ENCODE results near the gene IQCE.

Gene IQCE

DNA sequence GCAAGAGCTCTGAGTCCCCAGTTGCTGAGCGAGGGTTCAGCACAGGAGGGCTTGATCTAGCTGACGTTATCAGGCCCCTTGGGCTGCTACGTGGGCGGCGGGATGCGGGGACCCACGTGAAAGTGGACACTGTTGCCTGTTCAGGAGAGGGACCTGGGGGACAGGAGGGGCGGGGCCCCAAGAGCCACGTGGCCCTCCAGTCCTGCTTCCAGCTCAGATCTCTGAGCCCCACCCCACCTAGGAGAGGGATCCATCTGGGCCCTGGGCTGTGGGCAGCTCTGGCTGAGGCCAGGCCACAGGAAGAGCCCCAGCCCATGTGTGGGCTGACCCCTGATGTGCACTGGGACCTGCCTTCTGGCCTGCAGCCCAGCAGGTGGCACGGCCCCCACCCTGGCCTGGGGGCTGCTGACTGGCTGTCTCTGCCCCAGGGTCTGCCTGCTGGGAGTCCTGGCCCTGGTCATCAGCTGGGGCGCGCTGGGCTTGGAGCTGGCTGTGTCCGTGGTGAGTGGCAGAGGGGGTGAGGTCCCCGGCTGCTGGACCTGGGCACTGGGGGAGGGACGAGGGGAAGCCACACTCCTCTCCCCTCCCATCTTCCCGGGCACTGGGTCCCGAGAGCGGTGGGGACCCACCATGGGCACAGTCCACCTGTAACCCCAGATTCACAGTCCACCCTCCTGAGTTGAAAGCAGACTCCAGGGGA, 90.5 kb downstream of the IQCE start:
- DNase-seq = no peak

DNA sequence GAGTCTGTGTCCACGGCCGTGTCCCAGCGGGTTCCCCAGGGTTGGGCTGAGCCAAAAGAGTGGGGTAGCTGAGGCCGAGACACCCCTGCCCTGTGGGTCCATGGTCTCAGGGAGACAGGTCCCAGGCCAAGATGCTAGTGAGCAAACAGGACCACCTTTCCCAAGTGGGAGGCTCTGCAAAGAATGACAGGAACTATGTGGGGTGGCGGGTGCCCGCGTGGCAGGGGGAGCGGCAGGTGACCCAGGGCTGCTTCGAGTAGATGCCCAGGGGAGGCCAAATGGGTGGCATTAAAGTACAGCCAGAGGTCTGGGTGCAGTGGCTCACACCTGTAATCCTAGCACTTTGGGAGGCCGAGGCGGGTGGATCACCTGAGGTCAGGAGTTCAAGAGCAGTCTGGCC, 91.2 kb downstream of the IQCE start:
- DNase-seq = no peak

DNA sequence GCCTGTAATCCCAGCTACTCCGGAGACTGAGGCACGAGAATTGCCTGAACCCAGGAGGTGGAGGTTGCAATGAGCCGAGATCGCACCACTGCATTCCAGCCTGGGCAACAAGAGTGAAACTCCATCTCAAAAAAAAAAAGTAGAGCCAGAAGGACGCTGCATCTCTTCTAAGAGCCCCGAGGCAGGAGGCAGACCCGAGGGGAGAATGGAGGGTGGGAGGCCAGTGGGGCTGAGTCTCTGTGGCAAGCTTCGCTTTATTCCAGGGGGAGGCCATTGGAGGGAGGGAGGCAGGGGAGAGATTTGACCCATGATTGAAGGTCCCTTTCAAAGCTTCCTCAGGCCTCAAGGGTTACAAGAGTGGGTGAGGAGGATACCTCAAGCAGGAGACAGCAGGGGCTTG, 91.7 kb downstream of the IQCE start:
- no peak for DNase-seq

DNA sequence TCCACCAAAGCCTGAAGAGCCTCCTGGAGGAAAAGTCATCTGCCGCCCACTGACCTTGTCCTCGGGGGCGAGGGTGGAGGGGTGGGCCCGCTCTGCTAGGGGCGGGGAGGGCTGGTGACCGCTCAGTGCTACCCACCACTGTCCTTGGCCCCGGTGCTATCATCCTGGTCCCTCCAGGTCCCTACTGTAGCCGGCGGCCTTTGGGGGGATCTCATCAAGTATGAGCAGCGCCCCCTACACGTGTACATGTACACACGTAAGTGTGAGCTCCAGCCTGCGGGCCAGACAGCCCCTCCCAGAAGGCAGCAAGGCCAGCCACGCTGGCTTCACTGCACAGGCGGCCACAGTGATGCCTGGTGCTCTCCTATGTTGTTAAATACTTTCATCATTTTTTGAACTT, 92.6 kb downstream of the IQCE start:
- DNase-seq = no peak

DNA sequence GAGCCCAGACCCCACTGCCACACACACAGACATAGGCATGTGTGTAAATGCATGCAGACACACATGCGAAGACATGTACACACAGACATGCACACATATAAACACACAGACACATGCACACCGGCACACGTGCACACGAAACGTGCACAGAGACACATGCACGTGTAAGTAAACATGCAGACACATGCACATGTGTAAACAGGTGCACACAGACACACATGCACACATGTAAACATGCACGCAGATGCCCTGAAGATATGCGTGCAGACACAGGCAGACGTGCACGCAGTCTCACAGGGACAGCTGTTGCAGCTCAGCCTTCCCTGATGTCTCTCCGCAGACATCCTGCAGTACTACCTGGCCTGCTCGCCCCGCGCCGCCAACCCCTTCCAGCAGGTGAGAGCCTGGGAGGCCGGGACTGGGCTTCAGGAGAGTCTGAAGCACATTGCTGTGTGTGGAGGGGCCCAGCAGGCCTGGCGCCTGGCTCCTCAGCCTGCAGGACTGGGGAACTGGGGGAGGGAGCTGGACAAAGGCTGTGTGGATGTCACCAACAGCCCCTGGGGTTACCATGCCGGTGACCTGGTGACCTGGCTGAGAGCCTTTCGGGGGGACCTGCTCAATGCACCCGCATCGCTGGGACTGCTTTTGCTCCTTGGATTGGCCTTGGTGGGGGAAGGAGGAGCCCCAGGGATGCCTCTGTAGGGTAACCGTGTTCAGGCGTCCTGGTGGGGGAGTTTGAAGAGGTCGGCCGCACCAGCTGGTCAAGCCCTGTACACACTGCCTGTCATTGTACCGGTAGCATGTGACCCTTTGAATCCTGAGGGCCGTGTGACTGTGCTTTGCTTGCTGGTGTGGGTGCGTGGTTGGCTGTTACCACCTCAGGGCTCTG, 93.3 kb downstream of the IQCE start:
- DNase-seq = no peak

DNA sequence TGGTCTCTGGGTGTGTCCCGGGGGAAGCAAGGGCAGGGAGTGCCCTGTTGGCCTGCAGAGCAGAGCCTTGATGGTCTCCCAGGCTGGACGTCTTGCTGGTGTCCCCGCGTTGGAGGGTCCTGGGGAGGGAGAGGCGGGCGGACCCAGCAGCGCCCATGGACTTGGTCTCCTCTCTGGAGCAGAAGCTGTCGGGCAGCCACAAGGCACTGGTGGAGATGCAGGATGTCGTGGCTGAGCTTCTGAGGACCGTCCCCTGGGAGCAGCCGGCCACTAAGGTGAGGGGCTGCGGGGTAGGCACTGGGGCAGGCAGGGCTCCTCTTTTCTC, 93.9 kb downstream of the IQCE start:
- DNase-seq = no peak

DNA sequence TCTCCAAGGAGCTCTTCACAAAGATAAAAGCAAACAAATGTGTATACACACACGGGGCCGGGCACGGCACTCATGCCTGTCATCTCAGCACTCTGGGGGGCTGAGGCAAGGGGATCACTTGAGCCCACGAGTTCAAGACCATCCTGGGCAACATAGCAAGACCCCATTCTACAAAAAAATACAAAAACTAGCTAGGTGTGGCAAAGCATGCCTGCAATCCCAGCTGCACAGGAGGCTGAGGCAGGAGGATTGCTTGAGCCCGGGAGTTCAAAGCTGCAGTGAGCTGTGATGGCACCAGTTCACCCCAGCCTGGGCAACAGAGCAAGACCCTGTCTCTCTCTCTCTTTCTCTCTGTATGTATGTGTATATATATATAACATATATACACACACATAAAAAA, 95.3 kb downstream of the IQCE start:
- peak in 2 of 3 experiments; percentile 30 to 38 for DNase-seq

DNA sequence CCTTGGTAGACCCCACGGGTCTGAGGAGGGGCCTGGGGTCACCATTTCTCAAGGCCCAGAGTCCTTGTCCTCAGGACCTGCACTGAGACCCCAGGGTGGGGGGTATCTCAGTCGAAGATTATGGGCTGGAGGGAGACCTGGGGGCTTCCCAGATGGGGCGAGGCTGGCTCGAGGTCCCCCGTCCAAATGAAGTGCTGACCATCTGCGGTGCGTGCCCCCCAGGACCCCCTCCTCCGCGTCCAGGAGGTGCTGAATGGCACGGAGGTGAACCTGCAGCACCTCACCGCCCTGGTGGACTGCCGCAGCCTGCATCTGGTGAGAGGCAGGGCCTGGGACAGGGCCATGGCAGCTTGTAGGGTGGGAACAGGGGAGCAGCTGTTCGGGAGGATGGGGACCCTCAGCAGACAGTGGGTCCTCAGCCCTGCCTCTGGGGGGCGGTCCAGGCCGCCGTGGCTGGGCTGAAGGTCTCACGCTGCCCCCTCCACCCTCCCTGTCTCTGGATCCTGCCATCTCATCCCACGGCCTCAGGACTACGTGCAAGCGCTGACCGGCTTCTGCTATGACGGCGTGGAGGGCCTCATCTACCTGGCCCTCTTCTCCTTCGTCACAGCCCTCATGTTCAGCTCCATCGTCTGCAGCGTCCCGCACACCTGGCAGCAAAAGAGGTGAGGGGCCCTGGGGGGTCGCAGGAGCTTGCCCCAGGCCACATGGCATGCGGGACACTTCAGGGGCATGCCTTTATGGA, 97.3 kb downstream of the IQCE start:
- DNase-seq = no peak

DNA sequence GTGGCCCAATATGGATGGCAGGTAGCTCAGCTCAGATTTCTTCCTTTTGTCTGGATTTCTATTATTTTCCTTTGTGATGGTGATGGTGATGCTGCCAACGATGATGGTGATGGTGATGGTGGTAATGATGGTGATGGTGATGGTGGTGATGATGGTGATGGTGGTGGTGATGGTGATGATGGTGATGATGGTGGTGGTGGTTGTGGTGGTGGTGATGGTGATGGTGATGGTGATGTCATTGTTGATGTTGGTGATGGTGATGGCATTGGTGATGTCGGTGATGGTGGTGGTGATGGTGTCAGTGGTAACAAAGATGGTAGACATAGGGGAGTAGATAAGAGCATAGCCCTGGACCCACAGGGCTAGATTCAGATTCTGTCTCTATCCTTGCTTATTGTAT, 98.4 kb downstream of the IQCE start:
- no peak for DNase-seq

DNA sequence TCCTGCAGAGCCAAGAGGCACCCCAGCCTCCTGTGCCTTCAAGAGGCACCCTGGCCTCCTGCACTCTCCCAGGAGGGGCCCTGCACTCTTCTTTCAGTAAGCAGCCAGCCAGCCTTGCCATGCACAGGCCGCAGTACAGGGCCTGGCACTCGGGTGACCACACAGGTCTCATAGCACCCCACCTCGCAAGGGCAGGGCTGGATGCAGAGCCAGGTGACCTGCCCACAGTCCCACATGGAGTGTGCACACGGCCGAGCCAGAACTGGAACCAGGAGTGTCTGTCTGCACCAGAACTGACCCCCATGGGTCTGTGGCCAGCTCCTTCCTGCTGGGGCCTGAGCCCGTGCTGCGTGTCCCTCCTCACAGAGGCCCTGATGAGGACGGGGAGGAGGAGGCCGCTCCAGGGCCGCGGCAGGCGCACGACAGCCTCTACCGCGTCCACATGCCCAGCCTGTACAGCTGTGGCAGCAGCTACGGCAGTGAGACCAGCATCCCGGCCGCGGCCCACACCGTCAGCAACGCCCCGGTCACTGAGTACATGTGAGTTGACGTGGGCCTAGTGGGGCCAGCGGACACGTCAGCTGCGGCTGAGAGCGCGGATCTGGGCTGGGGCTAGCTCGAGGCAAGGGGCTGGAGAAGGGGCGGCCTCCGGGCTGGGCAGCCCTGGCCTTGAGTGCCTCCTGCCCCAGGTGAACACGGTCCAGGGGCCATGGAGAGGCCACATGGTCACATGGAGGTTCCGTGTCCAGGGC, 99.3 kb downstream of the IQCE start:
- DNase-seq = no peak

DNA sequence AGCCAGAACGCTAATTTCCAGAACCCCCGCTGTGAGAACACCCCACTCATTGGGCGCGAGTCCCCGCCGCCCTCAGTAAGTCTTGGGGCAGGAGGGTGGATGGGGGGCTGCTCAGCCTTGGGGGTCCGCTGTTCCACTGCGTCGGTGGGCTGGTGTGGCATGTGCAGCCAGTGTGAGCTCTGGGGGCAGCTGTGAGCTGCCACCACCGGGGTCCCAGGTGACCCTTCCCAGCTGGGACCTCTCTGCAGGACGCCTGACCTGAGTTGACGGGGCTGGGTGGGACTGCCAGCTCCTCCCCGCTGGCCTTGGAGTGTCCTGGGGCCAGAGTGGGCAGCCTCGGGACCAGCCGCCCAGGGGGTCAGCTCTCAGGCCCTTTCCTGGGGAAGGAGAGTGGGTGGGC, 100.2 kb downstream of the IQCE start:
- DNase-seq = no peak

DNA sequence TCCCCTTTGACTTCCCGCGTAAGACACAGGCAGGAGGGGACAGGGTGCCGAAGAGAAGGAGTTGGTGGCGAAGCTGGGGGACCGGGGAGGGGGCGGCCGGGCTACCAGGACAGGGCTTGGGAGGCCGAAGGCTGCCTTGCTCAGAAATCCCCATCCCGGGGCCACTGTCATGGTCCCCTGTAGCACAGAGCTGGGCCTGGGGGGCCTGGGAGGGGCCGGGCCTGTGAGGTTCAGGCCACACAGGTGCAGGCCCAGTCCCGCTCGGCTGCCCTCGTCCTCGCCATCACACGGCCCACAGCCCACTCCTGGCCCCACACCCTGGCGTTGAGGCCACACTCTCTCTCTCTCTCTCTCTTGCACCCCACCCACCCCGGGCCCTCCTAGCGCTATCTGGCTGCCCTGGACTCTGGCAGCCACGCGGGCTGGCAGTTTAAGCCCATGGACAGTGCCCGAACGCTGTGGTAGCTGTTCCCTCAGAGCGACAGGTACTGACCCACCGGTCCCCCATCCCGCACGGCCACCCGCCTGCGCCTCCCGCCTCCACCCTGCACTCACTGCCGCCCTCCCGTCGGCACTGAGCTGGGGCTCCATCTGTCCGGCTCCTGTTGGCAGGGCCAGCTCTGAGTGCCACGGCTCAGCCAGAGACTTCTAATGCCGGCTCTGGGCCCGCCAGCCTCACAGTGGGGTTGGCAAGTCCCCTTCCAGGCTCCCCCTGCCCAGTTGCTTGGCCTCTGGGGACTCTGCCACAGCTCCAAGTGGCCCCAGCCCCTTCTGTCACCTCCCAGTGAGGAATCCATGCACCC, 101.0 kb downstream of the IQCE start:
- DNase-seq = no peak

DNA sequence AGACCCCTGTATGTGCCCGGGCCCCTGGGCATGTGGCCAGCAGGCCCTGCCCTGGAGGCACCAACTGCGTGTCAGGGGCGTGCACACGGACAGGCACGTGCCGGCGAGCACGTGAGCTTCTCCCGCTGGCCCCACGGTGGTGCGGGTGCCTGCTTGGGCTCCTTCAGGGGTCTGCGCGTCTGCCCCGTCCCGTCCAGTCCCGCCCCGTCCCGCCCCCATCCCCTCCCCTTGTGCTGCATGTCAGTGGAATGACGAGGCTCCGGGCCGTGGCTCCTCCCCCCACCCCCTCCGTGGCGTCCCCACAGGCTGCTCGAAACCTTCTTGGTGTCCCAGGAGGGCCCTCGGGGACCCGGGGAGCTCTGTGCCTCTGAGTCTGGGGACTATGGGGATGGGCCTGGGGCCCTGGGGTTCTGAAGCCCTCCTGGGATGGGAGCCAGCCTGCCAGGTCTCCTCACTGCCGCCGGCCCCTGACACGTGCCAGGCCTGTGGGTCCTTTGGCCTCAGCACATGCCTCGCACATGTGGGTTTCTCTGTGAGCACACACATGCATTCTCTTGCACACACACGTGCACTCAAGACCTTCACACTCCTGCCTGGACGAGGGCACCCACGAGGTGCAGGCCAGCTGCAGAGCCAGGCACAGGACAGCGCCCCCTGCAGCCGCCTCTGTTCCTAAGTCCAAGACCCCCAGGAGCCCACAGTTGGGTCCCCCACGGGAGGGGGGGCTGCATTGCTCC, 101.7 kb downstream of the IQCE start:
- DNase-seq = no peak

DNA sequence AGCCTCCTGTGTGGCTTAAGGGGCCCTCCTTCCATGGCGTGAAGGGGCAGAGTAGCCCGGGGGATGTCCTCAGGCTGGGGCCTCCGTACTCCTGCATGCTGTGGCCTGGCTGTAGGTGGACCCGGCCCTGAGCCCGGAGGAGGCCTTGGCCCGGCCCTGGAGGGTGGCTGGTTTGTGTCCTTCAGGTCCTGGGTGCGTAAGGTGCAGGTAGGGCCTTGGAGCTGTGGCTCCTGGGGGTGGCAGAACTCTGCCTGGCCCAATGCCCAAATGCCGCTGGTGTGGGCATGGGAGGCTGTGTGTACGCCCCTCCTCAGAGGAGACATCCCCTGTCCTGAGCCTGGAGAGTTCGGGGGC, 102.3 kb downstream of the IQCE start:
- DNase-seq = no peak

DNA sequence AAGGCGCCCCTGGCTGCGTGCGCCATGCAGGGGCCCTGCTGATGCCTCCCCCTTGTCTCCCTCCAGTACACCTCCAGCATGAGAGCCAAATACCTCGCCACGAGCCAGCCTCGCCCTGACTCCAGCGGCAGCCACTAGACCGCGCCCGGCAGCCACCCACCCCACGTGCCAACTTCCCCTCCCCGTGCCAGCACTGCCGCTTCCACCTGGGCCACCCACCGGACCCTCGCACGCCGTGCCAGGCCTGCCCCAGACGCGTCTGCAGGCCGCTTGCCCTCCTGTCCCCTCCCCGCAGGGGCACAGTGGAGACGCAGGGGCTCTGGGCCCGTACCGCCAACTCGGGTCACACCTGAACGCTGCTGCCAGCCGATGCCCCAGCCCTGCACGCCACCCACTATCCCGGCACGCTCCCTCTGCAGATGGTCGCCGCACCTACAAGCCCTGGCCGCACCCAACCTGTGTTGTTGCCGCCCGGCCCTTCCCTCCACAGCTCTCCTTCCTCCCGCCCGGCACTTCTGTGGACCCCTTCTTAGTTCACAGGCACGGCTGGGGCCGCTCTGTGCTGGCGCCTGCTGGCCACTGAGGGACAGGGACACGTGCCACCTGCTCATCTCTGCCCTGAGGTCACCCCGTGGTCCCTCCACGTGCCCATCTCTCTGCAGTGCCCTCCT, 103.0 kb downstream of the IQCE start:
- DNase-seq = no peak

DNA sequence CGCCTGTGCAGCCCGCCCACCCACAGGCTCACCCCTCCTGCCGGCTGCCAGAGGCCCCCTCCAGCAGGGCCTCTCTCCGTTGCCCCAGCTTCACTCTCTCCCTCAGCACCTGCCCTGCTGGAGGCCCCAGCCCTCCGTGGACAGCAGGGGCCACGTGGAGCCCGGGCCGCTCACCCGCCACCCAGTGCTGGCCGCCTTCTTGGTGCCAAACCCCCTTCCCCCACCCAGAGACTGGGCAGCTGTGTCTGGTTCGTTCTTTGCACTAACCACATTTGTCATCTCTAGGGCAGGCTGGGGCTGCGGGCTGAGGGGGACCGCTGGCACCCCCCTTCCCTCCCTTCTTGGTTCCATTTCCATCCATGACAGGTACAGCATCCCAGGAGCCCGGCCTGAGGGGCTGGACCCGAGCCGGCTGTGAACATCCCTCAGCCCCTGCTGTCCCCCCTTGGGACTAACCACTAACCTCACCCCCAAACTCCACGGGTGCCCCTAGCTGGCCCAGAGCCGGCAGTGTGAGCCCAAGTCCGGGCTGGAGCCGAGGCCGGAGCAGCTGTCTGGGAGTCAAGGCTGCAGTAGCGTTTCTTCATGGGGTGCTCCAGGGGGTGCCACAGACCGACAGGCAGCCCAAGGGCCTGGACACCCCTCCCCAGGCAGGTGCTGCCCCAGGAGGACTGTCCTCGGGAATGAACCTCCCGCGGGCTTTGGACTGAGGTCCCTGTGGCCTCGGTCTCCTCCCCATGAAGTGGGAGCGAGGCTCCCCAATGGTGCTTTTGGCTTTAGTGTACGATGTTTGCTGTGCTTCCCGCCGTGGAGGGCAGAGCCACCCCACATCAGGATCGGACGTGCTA, 103.7 kb downstream of the IQCE start:
- DNase-seq = no peak

DNA sequence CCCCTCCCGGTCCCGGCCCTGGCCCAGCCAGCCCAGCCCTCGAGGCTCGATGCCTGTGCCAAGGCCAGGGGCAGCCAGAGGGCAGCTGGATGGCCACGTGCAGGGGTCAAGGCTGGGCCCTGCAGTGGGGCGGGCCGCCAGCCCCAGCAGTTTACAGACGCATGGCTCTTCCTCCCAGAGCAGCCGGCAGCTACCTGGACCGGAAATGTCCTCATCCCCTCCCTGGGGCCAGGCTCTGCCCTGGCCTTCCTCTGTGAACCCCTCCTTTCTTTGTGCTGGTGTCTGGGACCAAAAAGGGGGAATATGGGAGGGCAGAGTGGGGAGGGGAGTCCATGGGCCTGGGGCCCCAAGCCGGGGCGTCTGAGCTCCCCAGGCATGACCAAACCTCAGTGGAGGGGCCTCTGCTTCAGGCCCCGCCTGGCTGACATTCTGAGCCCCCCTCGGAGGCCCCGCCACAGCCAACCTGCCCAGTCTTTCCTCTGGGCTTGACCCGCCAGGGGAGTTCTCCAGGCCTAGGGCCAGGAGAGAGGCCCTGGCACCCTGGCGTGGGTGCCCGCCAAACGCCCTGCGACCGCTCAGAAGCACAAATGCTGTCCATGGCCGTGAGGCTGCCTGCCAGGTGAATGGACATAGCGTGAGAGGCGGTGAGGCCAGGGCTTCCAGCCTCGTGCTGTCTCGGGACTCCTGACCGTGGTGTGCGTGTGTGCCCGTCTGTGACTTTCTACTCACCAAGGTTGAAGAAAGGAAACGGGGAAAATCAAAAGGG, 104.5 kb downstream of the IQCE start:
- DNase-seq = no peak

DNA sequence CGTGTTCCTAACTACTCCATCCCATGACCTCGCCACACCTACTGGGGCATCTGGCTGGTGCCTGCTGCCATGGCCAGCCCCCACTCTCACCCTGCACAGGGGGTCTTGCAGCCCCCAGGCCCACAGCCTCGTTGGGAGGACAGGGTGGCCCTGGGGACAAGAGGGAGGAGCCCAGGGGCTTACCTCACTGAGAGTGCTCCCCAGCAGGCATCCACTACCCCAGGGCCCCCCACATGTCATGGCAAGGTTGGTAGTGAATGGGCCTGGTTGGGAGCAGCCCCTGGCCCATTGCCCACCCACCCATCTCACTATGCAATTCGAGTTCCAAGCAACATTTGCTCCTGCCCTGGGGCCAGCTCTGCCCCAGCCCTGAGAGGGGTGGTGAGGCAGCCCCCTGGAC, 105.2 kb downstream of the IQCE start:
- DNase-seq = no peak
